Testis (tissue), 2 donors: ENCODE results near the gene PRDM1.

Experiments used
- POLR2A ChIP-seq: fragments of 450-650 bp; IDR thresholded peaks from one replicate; pipeline ENCODE4 v1.6.1; 2017; ENCODE audit warnings: antibody characterized with exemption, mild to moderate bottlenecking, moderate library complexity
- TF ChIP-seq, protein P1 (sequence below), 3 experiments: fragments of 450-650 bp in 2 of 3; fragments of 200-600 bp in 1 of 3; sonication (generic) in 1 of 3; IDR thresholded peaks; one replicate each; pipeline ENCODE4 v1.5.1; 2016 to 2019; ENCODE audit warnings: antibody characterized with exemption in 3 of 3, mild to moderate bottlenecking in 2 of 3, moderate library complexity in 1 of 3

GRCh38 chr6:106118835-106119431 lies 32.8 kb downstream of the PRDM1 start:
- TF ChIP-seq, protein P1, sequence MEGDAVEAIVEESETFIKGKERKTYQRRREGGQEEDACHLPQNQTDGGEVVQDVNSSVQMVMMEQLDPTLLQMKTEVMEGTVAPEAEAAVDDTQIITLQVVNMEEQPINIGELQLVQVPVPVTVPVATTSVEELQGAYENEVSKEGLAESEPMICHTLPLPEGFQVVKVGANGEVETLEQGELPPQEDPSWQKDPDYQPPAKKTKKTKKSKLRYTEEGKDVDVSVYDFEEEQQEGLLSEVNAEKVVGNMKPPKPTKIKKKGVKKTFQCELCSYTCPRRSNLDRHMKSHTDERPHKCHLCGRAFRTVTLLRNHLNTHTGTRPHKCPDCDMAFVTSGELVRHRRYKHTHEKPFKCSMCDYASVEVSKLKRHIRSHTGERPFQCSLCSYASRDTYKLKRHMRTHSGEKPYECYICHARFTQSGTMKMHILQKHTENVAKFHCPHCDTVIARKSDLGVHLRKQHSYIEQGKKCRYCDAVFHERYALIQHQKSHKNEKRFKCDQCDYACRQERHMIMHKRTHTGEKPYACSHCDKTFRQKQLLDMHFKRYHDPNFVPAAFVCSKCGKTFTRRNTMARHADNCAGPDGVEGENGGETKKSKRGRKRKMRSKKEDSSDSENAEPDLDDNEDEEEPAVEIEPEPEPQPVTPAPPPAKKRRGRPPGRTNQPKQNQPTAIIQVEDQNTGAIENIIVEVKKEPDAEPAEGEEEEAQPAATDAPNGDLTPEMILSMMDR (IDR thresholded peaks at IDR 0.05) = no peak
- no peak for TF ChIP-seq POLR2A
